Loucy (cell line): ENCODE data around the gene PPP1R12A.

Experiments
- H2AFZ ChIP-seq: fragments of 200-600 bp; sonication (generic); 2 replicates; pipeline ENCODE4 v1.6.0; 2016; ENCODE audit warnings: antibody characterized with exemption, mild to moderate bottlenecking, low read length, moderate library complexity
- H3F3A ChIP-seq: fragments of 200-600 bp; 2 replicates; pipeline ENCODE4 v1.6.0; 2016; ENCODE audit warnings: antibody characterized with exemption, low read depth, mild to moderate bottlenecking
- H3K27me3 ChIP-seq: fragments of 200-600 bp; sonication (generic); 2 replicates; pipeline ENCODE4 v1.6.1; 2014; ENCODE audit warnings: low read length, mild to moderate bottlenecking; ENCODE audit not compliant: insufficient read depth, poor library complexity, severe bottlenecking
- H3K36me3 ChIP-seq: fragments of 200-600 bp; sonication (generic); 2 replicates; pipeline ENCODE4 v1.6.1; 2016; ENCODE audit warnings: low read length; ENCODE audit not compliant: insufficient read depth
- H3K4me1 ChIP-seq: fragments of 200-600 bp; sonication (generic); 2 replicates; pipeline ENCODE4 v1.5.1; 2014; ENCODE audit warnings: low read length, mild to moderate bottlenecking; ENCODE audit not compliant: insufficient read depth, poor library complexity, severe bottlenecking
- H3K4me2 ChIP-seq: fragments of 200-600 bp; sonication (generic); 2 replicates; pipeline ENCODE4 v1.6.0; 2014; ENCODE audit warnings: antibody characterized with exemption, low read length, low read depth, mild to moderate bottlenecking; ENCODE audit not compliant: poor library complexity, severe bottlenecking
- H3K4me3 ChIP-seq: fragments of 200-600 bp; sonication (generic); 2 replicates; pipeline ENCODE4 v1.5.1; 2014; ENCODE audit warnings: low read length, mild to moderate bottlenecking, mixed read lengths; ENCODE audit not compliant: poor library complexity, severe bottlenecking
- H3K79me2 ChIP-seq: fragments of 200-600 bp; sonication (generic); 2 replicates; pipeline ENCODE4 v1.6.1; 2014; ENCODE audit warnings: low read length; ENCODE audit not compliant: insufficient read depth
- H3K9ac ChIP-seq: fragments of 200-600 bp; sonication (generic); 2 replicates; pipeline ENCODE4 v1.6.0; 2014; ENCODE audit warnings: mild to moderate bottlenecking, low read depth, low read length, moderate library complexity; ENCODE audit not compliant: poor library complexity, severe bottlenecking
- H3K9me2 ChIP-seq: fragments of 200-600 bp; sonication (generic); replicated peaks from 2 replicates; pipeline ENCODE4 v1.6.1; 2016; ENCODE audit warnings: low read depth, low read length, mixed read lengths
- H3K9me3 ChIP-seq: fragments of 200-600 bp; sonication (generic); 2 replicates; pipeline ENCODE4 v1.6.1; 2014; ENCODE audit warnings: mild to moderate bottlenecking, antibody characterized with exemption, low read length, low read depth; ENCODE audit not compliant: insufficient read depth
- H4K20me1 ChIP-seq: fragments of 200-600 bp; sonication (generic); 2 replicates; pipeline ENCODE4 v1.6.0; 2014; ENCODE audit warnings: antibody characterized with exemption, low read length, mild to moderate bottlenecking; ENCODE audit not compliant: insufficient read depth, poor library complexity, severe bottlenecking
- EZH2phosphoT487 ChIP-seq: fragments of 200-600 bp; IDR thresholded peaks from 2 replicates; pipeline ENCODE4 v1.6.1; 2018; ENCODE audit warnings: antibody characterized with exemption, mild to moderate bottlenecking, moderate library complexity, borderline replicate concordance
- TF ChIP-seq, protein P1 (sequence below): fragments of 200-600 bp; sonication (generic); conservative IDR thresholded peaks from 2 replicates; pipeline ENCODE4 v1.5.1; 2014; ENCODE audit warnings: mild to moderate bottlenecking, antibody characterized with exemption, low read length

Gene PPP1R12A

DNA sequence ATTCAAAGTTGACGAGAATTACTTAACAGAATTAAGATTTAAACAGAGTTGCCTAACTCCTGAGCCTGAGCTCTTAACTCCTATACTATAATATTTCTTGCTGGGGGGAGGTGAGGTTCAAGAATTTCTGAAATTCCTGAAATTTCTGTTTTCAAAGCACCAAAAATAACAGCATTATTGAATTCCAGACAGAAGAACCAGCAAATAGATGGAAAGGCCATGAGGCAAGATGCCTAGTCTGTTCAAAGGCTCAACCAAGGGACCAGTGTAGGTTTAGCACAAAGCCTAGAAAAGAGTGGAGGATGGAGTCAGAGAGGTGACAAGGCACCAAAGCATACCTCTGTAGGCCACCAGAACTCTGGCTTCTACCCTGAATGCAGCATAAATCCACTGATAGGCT lies 76.4 kb downstream of the PPP1R12A start:
- TF ChIP-seq, protein P1, sequence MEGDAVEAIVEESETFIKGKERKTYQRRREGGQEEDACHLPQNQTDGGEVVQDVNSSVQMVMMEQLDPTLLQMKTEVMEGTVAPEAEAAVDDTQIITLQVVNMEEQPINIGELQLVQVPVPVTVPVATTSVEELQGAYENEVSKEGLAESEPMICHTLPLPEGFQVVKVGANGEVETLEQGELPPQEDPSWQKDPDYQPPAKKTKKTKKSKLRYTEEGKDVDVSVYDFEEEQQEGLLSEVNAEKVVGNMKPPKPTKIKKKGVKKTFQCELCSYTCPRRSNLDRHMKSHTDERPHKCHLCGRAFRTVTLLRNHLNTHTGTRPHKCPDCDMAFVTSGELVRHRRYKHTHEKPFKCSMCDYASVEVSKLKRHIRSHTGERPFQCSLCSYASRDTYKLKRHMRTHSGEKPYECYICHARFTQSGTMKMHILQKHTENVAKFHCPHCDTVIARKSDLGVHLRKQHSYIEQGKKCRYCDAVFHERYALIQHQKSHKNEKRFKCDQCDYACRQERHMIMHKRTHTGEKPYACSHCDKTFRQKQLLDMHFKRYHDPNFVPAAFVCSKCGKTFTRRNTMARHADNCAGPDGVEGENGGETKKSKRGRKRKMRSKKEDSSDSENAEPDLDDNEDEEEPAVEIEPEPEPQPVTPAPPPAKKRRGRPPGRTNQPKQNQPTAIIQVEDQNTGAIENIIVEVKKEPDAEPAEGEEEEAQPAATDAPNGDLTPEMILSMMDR, result no peak
- TF ChIP-seq EZH2phosphoT487, result no peak
- no peak overlapping the region for H3K4me3 ChIP-seq
- H3K4me1 ChIP-seq, result no peaks in the 10 kb centered on the region
- H3K36me3 ChIP-seq, result peaks cover 9% of the 10 kb centered on the region; the same call in 1 of the 2 replicates
- H2AFZ ChIP-seq, result no peak overlapping the region
- H3K9ac ChIP-seq, result no peak overlapping the region
- peaks cover 57% of the 10 kb centered on the region for H4K20me1 ChIP-seq
- H3K9me2 ChIP-seq, result no peaks in the 10 kb centered on the region
- no peaks in the 10 kb centered on the region for H3K27me3 ChIP-seq
- no peaks in the 10 kb centered on the region for H3K9me3 ChIP-seq
- H3K4me2 ChIP-seq, result no peak overlapping the region
- H3K79me2 ChIP-seq, result peaks cover 90% of the 10 kb centered on the region
- no peaks in the 10 kb centered on the region for H3F3A ChIP-seq

DNA sequence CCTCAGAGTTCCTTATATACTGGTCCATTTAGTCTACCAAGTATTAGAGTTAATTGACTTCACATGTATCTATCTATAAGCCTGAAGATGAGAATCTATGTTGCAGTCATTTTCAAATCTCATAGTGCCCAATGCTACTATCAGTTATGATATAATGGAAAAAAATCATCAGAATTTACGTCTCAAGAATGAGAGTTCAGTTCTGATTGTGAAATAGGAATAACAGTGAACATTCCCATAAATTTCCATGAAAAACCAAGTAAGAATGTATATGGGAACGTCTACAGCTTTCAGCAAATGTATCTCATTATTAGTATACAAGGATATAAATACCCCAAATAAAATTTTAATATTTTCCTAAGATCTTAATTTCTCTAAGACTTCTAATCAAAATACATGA lies 77.2 kb downstream of the PPP1R12A start:
- Histone ChIP-seq H3K9me3 (no peaks in the 10 kb centered on the region), H3K4me2 (no peak overlapping the region)

DNA sequence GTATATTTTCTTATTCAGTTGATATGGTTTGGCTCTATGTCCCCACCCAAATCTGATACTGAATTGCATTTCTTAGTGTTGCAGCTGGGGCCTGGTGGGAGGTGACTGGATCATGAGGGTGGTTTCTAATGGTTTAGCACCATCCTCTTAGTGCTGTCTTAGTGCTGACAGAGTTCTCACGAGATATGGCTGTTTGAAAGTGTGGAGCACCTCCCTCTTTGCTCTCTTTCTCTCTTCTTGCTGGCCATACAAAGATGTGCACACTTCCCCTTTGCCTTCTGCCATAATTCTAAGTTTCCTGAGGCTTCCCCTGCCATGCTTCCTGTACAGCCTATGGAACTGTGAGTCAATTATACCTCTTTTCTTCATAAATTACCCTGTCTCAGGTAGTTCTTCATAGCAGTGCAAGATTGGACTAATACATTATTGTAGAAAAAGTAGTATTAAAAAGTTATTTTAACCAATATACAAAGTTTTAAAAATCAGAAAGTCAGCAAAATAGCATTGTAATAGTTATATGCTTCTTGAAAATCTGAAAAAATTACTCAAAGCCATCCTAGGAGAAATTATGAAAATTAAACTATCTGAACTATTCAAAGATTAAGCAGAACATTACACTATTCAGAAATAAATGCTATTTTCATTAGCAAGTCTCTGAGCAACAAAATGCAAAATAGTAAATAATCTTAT lies 84.1 kb downstream of the PPP1R12A start:
- Histone ChIP-seq H3K9me2 (no peaks in the 10 kb centered on the region), H3K79me2 (peaks cover 93% of the 10 kb centered on the region)

More for the DNA sequence above, 77.2 kb downstream of the PPP1R12A start:
- Histone ChIP-seq H2AFZ (no peak overlapping the region), H3K4me1 (no peaks in the 10 kb centered on the region), H3K27me3 (no peaks in the 10 kb centered on the region), H3K79me2 (peaks cover 91% of the 10 kb centered on the region), H3K9me2 (no peaks in the 10 kb centered on the region), H3F3A (no peaks in the 10 kb centered on the region), H3K36me3 (peaks cover 12% of the 10 kb centered on the region; the same call in 1 of the 2 replicates), H4K20me1 (peaks cover 61% of the 10 kb centered on the region), H3K9ac (no peak overlapping the region), H3K4me3 (no peak overlapping the region)
- TF ChIP-seq, protein P1, result no peak
- TF ChIP-seq EZH2phosphoT487, result no peak

More for the DNA sequence above, 84.1 kb downstream of the PPP1R12A start:
- peaks cover 7% of the 10 kb centered on the region for H3K4me1 ChIP-seq
- H3K4me3 ChIP-seq, result no peak overlapping the region
- peaks cover 52% of the 10 kb centered on the region for H4K20me1 ChIP-seq
- no peaks in the 10 kb centered on the region for H3K27me3 ChIP-seq
- no peaks in the 10 kb centered on the region for H3F3A ChIP-seq
- H2AFZ ChIP-seq, result no peak overlapping the region
- peaks cover 15% of the 10 kb centered on the region; the same call in 1 of the 2 replicates for H3K9me3 ChIP-seq
- H3K36me3 ChIP-seq, result peaks cover 8% of the 10 kb centered on the region; the same call in 1 of the 2 replicates
- TF ChIP-seq, protein P1, result no peak
- TF ChIP-seq EZH2phosphoT487, result no peak
- H3K9ac ChIP-seq, result no peak overlapping the region
- H3K4me2 ChIP-seq, result no peak overlapping the region
